IPS-18c (cell line): Measurements from ENCODE around the gene MPP4.

Source experiments
- H3K4me3 ChIP-seq: 2 replicates; pipeline ENCODE4 v1.7.0; 2013; ENCODE audit warnings: low read depth, mild to moderate bottlenecking, low read length, moderate library complexity; ENCODE audit not compliant: insufficient read depth
- H3K9me3 ChIP-seq: one replicate; pipeline ENCODE4 v1.6.1; 2013; ENCODE audit warnings: mild to moderate bottlenecking, low read length, moderate library complexity; ENCODE audit not compliant: control insufficient read depth, insufficient read depth

MPP4 gene

GRCh38 chr2:201597397-201597796 is 101.0 kb downstream of the MPP4 start:
- no peak overlapping the region for H3K4me3 ChIP-seq

More at GRCh38 chr2:201597397-201597796, 101.0 kb downstream of the MPP4 start:
- H3K9me3 ChIP-seq, result no peaks in the 10 kb centered on the region
